DND-41 (cell line): ENCODE measurements around the gene TOP2B.

Experiments used
- EZH2 ChIP-seq: IDR thresholded peaks from 3 replicates; pipeline ENCODE4 v1.6.1; 2012; ENCODE audit warnings: borderline replicate concordance, low read depth, mild to moderate bottlenecking, moderate library complexity, low read length, inconsistent platforms; ENCODE audit not compliant: severe bottlenecking
- TF ChIP-seq, protein P1 (sequence below): IDR thresholded peaks from 2 replicates; pipeline ENCODE4 v1.5.1; 2012; ENCODE audit warnings: borderline replicate concordance, low read length, moderate library complexity, mild to moderate bottlenecking; ENCODE audit not compliant: poor library complexity, severe bottlenecking; ENCODE audit errors: extremely low read depth

DNA sequence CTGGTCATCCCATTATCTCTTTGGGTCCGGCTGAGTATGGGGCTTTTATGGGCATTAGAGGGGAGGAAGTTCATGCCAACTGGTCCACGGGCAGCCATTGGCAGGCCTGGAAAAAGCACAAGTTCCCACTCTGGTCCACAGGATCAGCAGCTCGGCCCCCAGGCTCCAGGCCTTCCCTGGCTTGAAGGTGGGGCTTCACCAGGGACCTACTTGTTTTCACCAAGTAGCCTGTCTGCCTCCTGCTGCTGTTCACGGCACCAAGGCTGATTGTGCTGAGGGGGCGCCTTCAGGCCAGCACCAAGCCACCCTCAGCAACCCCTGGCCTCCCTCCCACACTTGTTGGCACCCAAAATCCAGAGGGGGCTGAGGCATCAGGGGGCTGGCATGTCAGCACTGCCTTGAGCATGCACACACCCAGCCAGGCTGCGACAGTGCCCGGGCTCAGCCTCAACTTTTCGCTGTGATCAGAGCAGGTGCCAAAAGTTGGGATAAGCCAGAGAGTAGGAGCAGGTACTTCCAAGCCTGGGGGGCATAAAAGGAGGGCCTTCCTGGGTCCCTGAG lies 9.1 kb upstream of the TOP2B start:
- TF ChIP-seq, protein P1, sequence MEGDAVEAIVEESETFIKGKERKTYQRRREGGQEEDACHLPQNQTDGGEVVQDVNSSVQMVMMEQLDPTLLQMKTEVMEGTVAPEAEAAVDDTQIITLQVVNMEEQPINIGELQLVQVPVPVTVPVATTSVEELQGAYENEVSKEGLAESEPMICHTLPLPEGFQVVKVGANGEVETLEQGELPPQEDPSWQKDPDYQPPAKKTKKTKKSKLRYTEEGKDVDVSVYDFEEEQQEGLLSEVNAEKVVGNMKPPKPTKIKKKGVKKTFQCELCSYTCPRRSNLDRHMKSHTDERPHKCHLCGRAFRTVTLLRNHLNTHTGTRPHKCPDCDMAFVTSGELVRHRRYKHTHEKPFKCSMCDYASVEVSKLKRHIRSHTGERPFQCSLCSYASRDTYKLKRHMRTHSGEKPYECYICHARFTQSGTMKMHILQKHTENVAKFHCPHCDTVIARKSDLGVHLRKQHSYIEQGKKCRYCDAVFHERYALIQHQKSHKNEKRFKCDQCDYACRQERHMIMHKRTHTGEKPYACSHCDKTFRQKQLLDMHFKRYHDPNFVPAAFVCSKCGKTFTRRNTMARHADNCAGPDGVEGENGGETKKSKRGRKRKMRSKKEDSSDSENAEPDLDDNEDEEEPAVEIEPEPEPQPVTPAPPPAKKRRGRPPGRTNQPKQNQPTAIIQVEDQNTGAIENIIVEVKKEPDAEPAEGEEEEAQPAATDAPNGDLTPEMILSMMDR: no peak
- TF ChIP-seq EZH2: no peak
